CD4-positive, alpha-beta T cell treated with Interleukin-12 subunit alpha and Interleukin-12 subunit beta, for 1 hour (primary cell): ENCODE results near the gene PLCB4.

ENCODE experiments used
- DNase-seq: peaks from one replicate; pipeline ENCODE4 v3.0.0-alpha.2; 2020

PLCB4 gene

DNA sequence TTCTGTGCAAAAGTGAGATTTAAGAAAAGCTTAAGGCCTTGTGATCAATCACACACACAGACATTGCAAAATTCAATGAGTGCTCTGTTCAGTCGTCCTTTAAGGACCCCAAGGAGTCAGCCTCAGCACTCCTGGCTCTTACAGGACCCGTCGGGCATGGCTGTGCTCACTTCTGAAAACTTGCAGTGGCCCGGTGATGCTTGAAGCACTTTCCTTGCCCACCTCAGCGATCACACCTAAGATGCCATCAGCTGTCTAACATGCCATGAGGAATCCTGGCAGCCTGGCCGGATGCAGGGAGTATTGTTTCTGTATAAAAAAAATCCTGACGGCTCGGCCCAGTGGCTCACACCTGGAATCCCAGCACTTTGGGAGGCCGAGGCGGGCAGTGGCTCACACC, 344.1 kb downstream of the PLCB4 start:
- DNase-seq, result no peak

GRCh38 chr20:9415426-9415825, 346.5 kb downstream of the PLCB4 start:
- DNase-seq, result no peak

DNA sequence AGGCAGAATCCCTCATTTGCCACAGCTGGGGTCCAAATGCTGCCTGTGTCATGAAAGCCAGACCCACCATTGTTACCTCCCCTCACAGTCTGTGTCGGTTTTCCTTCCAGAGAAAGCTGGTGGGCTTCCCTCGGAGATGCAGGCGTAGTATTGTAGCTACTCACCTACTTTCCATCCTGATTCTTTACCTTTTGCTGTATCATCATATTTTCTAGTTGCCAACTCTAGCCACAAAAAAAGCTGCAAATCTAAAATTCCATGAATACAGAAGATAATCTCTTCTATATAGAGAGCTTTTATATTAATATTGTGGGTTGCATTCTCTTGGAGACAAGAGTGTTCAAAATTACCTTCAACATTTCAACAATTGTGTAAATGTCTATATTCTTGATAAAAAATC, 347.5 kb downstream of the PLCB4 start:
- no peak for DNase-seq

DNA sequence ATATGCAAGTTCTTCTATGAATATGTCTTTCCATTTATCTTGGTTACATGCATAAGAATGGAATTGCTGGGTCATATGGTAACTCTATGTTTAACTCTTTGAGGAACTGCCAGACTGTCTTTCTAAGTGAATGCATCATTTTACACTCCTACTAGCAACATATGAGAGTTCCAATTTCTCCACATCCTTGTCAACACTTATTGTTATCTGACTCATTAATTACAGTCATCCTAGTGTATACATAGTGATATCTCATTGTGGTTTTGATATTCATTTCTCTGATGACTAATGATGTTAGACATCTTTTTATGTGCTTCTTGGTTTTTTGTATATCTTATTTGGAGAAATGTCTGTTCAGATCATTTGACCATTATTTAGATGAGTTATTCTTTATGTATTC, 348.8 kb downstream of the PLCB4 start:
- DNase-seq, result no peak

DNA sequence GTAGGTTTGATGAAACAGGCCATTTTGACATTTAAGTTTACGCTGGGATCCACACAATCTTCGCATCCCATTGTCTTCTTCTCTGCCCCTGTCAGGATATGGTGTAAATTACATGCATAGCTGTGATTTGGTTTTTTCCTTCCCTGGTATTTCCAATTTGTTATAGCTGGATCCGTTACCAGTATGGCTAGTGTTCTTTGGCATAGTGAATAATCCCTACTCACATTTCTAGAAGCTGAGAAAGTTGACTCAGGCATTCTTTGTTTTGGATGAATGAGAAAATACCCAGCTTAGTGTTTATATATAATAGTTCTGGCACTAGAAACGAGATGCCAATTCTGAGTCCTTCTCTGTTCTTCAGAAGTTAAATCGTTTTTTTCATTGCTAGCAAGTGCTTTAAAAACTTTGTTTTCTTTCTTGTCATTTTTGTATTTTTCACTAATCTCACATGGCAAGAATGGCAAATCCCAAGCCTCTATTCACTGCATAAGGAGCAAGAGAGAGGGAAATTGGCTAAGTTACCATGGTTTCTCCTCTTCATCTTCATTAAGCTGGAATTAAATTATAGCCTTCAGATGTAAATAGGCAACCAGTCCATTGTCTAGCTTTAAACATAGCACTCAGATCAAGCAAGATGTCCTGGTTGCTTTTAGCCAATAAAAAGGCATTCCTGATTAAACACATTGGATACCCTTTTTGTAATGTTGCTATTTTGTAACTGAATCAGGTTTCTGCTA, 353.6 kb downstream of the PLCB4 start:
- DNase-seq, result no peak

- no peak for DNase-seq
Measured at GRCh38 chr20:9424551-9424950, 355.7 kb downstream of the PLCB4 start.

DNA sequence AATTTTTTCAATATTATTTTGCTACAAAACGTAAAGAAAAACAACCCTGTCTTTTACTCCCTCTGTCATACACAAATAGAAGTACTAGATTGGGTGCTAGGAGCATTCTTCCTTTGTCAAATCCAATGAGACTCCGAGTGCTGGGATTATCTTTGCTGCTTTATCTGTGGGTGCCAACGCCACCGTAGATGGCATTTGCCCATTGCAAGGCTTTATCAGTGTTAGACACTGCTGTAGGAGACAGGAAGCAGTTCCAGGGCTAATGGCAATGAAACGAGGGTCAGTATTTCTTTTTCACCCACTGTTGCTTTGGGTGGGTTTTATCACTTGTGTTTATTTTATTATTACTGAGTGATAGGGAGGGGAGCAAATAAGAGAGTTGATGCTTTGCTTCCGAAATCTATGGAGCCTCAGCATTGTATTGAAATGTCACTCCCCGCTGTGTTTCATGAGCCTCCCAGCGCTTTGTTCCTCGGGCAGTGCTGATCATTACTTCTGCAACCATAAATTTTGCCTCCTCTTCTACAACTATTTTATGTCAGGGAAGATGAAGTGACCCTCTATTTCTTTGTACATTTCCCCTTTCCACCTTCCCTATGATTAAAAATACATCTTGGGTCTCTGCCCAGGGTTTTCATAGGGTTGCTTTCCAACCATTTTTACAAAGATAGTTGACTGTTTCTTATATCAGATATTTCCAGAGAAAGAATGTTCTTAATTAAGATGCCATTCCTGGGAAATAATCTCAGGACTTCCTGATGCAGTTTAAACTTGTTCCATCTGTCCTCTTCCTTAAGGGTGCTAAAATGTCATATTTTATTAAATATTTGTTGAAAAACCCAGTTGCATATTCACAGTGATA, 358.8 kb downstream of the PLCB4 start:
- no peak for DNase-seq

DNA sequence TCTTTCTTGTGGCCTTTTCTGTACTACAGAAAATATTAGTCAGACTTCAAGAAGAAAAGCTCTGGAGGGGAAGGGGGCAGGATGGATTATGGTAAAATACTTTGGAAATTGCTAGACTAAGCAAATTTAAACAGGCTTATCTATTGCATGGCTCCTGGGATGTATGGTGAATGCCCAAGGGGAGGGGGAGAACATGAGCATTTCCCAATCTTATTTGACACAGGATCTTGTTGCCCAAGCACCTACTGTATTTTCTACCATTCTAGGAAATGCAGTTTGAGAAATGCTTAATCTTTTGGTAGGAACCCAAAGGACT, 359.4 kb downstream of the PLCB4 start:
- DNase-seq, result no peak

GRCh38 chr20:9439806-9440205, 370.9 kb downstream of the PLCB4 start:
- no peak for DNase-seq

- no peak for DNase-seq
Measured at GRCh38 chr20:9440892-9441291, 372.0 kb downstream of the PLCB4 start.

- no peak for DNase-seq
Measured at GRCh38 chr20:9441948-9442347, 373.1 kb downstream of the PLCB4 start.

DNA sequence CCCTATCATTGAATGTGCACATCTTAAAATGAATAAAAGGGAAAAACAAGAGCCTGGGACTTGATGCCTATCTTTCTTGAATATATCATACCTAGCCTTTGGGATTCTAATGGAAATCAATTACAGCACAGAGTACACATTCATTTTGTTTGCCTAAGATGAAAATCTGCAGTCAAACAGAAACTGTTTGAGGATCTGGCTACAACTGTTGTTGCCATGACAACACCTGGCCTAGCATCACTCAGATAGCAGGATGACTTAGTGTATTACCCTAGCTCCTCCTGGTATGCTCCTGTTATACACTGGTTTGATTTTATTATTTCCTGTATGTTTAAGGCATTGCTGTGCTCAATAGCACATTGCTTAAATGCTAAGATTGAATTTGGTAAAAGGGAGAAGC, 374.0 kb downstream of the PLCB4 start:
- no peak for DNase-seq

- no peak for DNase-seq
Measured at GRCh38 chr20:9444921-9445320, 376.0 kb downstream of the PLCB4 start.

- no peak for DNase-seq
Measured at GRCh38 chr20:9447182-9447581, 378.3 kb downstream of the PLCB4 start.

DNA sequence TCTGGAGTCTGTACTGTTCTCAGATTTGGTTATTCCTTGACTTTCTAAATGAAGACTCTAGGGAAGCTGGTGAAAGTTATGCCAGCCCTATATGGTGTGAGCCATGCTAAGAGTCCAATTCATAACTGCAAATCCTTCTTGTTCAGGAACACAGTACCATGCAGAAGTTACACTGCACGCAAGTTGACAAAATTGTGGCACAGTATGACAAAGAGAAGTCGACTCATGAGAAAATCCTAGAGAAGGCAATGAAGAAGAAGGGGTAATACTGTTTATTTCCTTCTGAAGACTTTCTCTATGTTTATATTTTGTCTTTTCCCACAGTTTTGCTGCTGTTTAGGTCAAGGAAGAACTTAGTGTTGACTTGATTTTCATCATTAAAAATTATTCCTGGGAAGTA, 384.3 kb downstream of the PLCB4 start:
- DNase-seq, result no peak

DNA sequence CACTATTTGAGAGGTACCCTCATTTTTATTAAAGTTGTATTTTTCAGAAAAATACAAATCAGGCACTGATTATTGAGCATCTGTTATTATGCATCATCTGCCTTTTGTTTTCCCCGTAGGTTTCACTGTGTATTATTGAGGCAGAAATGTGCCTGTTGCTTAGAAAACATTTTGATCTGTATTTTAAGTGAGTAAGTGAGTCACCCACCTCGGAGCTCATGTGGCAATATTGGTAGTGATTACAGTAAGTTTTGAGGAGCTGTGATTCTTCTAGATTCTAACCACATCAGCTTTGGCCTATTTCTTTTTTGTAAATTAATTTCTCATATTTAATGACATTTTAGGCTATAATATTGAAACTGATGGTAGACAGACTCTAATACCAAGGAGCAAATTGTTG, 385.9 kb downstream of the PLCB4 start:
- no peak for DNase-seq

DNA sequence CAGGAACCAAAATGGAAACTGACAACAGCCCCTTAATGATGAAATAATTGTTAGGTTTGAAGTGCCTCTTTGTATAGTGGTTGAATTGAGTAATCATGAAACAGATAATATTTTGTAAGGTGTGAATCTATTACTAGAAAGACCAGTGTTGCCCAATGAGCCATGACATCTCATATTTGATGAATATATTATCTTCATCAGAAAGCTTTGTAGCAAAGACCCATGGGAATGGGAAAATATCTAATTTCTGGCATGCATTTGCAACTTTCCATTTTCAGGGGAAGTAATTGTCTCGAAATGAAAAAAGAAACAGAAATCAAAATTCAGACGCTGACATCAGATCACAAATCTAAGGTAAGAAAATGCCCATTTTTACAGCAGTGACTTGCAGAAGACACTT, 388.2 kb downstream of the PLCB4 start:
- no peak for DNase-seq

DNA sequence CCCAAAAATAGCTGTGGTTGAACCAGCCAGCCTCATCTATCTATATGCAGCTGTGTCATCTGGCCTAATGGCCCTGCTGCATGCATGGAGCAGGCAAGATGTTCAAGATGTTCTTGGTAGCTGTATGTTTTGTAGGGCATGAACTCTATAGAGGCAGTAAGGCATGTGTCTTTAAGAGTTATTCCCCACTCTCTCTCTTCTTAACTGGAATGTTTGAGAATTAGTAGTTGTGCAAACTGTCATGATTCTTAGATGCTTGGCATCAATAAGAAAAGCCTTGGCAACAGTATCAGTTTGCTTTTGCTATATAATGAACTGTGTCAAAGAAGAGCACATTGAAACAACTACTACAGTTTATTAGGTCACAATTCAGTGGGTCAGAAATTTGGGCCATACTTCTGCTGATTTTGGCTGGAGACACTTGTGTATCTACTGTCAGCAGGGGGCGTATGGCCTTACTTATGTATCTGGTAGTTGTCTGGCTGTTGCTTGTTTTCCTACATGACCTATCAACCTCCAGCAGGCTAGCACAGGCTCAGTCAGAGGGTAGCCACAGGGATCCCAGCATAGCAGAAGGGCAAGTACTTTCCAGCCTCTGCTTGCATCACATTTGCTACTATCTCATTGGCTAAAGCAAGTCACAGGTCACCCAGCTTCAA, 389.4 kb downstream of the PLCB4 start:
- no peak for DNase-seq

DNA sequence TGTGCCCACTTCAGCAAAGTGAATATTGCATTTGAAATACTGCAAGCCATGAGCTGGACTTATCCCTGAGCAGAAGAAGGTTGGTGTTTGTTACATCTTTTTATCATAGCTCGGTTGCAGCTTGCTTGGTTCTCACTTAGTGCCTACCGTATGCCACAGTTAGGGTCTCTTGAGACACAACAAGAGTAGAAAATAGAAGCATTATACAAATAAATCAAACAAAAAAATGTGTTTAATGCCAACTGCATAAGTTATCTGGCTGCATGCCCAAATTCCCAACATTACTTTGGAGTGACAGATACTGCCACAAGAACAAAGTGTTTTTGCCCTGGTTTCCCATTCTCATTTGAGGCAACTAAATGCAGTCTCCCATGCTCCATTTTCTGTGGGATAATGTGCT, 391.6 kb downstream of the PLCB4 start:
- no peak for DNase-seq

- DNase-seq, result no peak
Measured at GRCh38 chr20:9467995-9468394, 399.1 kb downstream of the PLCB4 start.

GRCh38 chr20:9474835-9475415, 406.0 kb downstream of the PLCB4 start:
- no peak for DNase-seq

DNA sequence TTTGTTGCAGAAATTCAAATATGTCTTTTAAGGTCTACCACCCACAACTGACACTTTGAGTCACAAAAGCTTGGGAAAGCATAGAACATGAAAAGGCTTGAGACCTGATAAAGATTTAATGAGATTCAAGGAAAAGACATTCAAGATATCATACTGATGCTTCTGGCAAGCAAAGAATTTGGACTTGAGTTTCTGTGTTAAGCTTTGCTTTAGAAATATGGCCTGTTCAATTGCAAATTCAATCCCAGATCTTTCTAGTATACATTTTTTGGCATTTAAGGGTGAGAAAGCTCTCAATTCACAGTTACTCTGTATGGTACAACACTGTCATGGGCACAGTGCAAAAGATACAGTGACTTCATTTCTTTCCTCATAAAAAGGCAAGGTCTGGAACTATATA, 406.6 kb downstream of the PLCB4 start:
- no peak for DNase-seq

GRCh38 chr20:9476174-9476573, 407.3 kb downstream of the PLCB4 start:
- DNase-seq, result no peak

GRCh38 chr20:9476637-9477036, 407.8 kb downstream of the PLCB4 start:
- no peak for DNase-seq
